ENCODE measurements around the gene EFNA1.

DNA sequence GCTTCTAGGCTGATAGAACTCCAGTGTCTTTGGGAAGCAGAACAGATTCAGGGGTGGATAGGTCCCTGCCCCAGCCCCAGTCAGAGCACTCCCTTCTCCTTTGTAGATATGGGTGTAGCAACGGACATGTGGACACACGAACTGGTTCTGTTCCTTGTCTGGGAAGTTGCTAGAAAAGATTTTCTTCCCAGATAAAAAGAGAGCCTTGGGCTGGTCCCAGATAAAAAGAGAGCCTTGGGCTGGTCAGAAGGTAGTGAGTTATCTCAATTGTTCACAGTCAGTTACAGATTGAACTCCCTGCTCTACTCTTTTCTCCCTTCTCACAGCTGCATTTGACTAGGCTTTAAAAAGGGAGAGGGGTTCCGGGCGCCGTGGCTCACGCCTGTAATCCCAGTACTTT, 7.4 kb upstream of the EFNA1 start:
- TF ChIP-seq POLR2A (IDR thresholded peaks at IDR 0.05), result no peak
- no peak for TF ChIP-seq EP300 (IDR thresholded peaks at IDR 0.05)
